Thyroid gland (tissue), 4 donors: ENCODE measurements around the gene PIP5K1A. TPM values are rescaled to one million over a fixed set of nuclear protein-coding genes. Genes with fewer than 3 reads are reported as not detected.
"Not testable (repeated sequence)": the region's sequence is repeated elsewhere in the genome, so short reads cannot be mapped to it uniquely, and the experiment has no call there.

Source experiments
- DNase-seq, 2 donors: peaks; one replicate each; pipeline ENCODE4 v3.0.0-alpha.2; 2019
- H3K27ac ChIP-seq, 3 donors: fragments of 200-600 bp; sonication (generic); 1 replicate in 2 of 3; 2 replicates in 1 of 3; pipeline ENCODE4 v1.5.1; 2016 to 2019; ENCODE audit warnings: mild to moderate bottlenecking in 1 of 3, moderate library complexity in 1 of 3
- H3K27me3 ChIP-seq: fragments of 200-600 bp; sonication (generic); one replicate; pipeline ENCODE4 v1.5.1; 2019
- H3K36me3 ChIP-seq, 2 donors: fragments of 200-600 bp; sonication (generic); one replicate each; pipeline ENCODE4 v1.5.1; 2016 to 2019
- H3K4me1 ChIP-seq, 2 donors: fragments of 200-600 bp; sonication (generic); one replicate each; pipeline ENCODE4 v1.5.1; 2017 to 2019
- H3K4me3 ChIP-seq, 3 donors: fragments of 200-600 bp; sonication (generic); replicated peaks in 1 of 3; 1 replicate in 2 of 3; 2 replicates in 1 of 3; pipeline ENCODE4 v1.5.1; 2016; ENCODE audit warnings: mild to moderate bottlenecking in 1 of 3
- H3K9me3 ChIP-seq: fragments of 200-600 bp; sonication (generic); one replicate; pipeline ENCODE4 v1.5.1; 2017
- CTCF ChIP-seq, 6 experiments: fragments of 200-600 bp in 3 of 6; fragments of 450-650 bp in 3 of 6; sonication (generic) in 3 of 6; IDR thresholded peaks; one replicate each; pipeline ENCODE4 v1.5.1; 2016 to 2019; ENCODE audit warnings: antibody characterized with exemption in 6 of 6, mild to moderate bottlenecking in 2 of 6, inconsistent platforms in 1 of 6, moderate library complexity in 1 of 6
- POLR2A ChIP-seq, 2 donors: fragments of 450-650 bp; IDR thresholded peaks; one replicate each; pipeline ENCODE4 v1.6.1; 2017; ENCODE audit warnings: antibody characterized with exemption in 2 of 2, mild to moderate bottlenecking in 2 of 2, moderate library complexity in 1 of 2
- WGBS, 2 donors: methylation state at CpG; one replicate each; pipeline ENCODE4 v1.1.5; 2017; 5-methylcytosine and 5-hydroxymethylcytosine counted together
- intact Hi-C: fragments of 100-400 bp; cut with DNase I; formaldehyde crosslinking; loops from one replicate; pipeline ENCODE4 v1.15.1; 2023
- total RNA-seq, 4 donors: library from RNA; depleted of rRNA; stranded (reverse); fragments of >200 nt; gene quantifications; one replicate each; pipeline ENCODE4 v1.2.3, GENCODE V29; 2016

PIP5K1A gene
- total RNA-seq, 4 donors from 2014 or later: 53.4 to 74.5 (median 57.8) TPM

- Histone ChIP-seq H3K27ac (peak overlapping the region; percentile 15 to 71 (median 41)), H3K27me3 (no peaks in the 10 kb centered on the region), H3K9me3 (no peaks in the 10 kb centered on the region), H3K4me3 (no peak overlapping the region), H3K36me3 (no peaks in the 10 kb centered on the region), H3K4me1 (peaks cover 17 to 25% of the 10 kb centered on the region in 2 donors)
- WGBS, 2 donors: 19 to 27% methylated on average over 14 of the region's 14 CpGs
- DNase-seq: peak; percentile 71 to 74
- intact Hi-C loops: loop anchor here (5.0 kb wide), 1 partner anchor 56 kb away; the partner anchor contains the start of gene PSMD4
- TF ChIP-seq POLR2A (IDR thresholded peaks at IDR 0.05) (no peak), CTCF (IDR thresholded peaks at IDR 0.05) (peak in 5 of 6 experiments; percentile 35 to 84 (median 56))
These were observed 2.0 kb upstream of the PIP5K1A start for GRCh38 chr1:151196292-151196800.

- intact Hi-C loops: loop anchor here (5.0 kb wide), 1 partner anchor 54 kb away; the partner anchor contains the start of gene PSMD4
- TF ChIP-seq POLR2A (IDR thresholded peaks at IDR 0.05): no peak
- no peak for TF ChIP-seq CTCF (IDR thresholded peaks at IDR 0.05)
- Histone ChIP-seq H3K9me3 (no peaks in the 10 kb centered on the region), H3K36me3 (peaks cover 0 to 6% of the 10 kb centered on the region in 2 donors), H3K27me3 (no peaks in the 10 kb centered on the region), H3K27ac (peak overlapping the region; percentile 20 to 93 (median 92)), H3K4me1 (peaks cover 17 to 33% of the 10 kb centered on the region in 2 donors), H3K4me3 (peak overlapping the region in 1 of 3 donors; percentile 89)
- 15 to 20% methylated on average over 10 of the region's 10 CpGs for WGBS, 2 donors
- no peak for DNase-seq
These were observed 494 bp upstream of the PIP5K1A start for GRCh38 chr1:151197863-151198253.

- WGBS, 2 donors: 19% methylated on average over 11 of the region's 11 CpGs
- intact Hi-C loops: loop anchor here (5.0 kb wide), 2 partner anchors 52 to 152 kb away; partner anchors contain the start of gene PSMD4
- no peak for TF ChIP-seq POLR2A (IDR thresholded peaks at IDR 0.05)
- TF ChIP-seq CTCF (IDR thresholded peaks at IDR 0.05): no peak
- peaks cover 21 to 30% of the 10 kb centered on the region in 2 donors for H3K4me1 ChIP-seq
- H3K27ac ChIP-seq: peak overlapping the region in 2 of 3 donors; percentile 92 to 93
- DNase-seq: no peak
- H3K36me3 ChIP-seq: peaks cover 0 to 10% of the 10 kb centered on the region in 2 donors
- H3K9me3 ChIP-seq: no peaks in the 10 kb centered on the region
- no peaks in the 10 kb centered on the region for H3K27me3 ChIP-seq
- peak overlapping the region; percentile 12 to 89 (median 79) for H3K4me3 ChIP-seq
These were observed 1.7 kb downstream of the PIP5K1A start for GRCh38 chr1:151199873-151200581.

- WGBS, 2 donors: 93 to 96% methylated on average over 12 of the region's 12 CpGs
These were observed 7.1 kb downstream of the PIP5K1A start for GRCh38 chr1:151205381-151205965.

GRCh38 chr1:151210830-151211229, 12.5 kb downstream of the PIP5K1A start:
- no peak overlapping the region for H3K27ac ChIP-seq
- no peak overlapping the region for H3K4me3 ChIP-seq
- intact Hi-C loops: no loop called here
- 82% methylated on average over 1 of the region's 1 CpG for WGBS, 2 donors
- peaks cover 9 to 12% of the 10 kb centered on the region in 2 donors for H3K4me1 ChIP-seq
- no peaks in the 10 kb centered on the region for H3K9me3 ChIP-seq
- H3K36me3 ChIP-seq: peaks cover 8 to 9% of the 10 kb centered on the region in 2 donors
- TF ChIP-seq POLR2A (IDR thresholded peaks at IDR 0.05) (no peak), CTCF (IDR thresholded peaks at IDR 0.05) (no peak)
- DNase-seq: no peak
- no peaks in the 10 kb centered on the region for H3K27me3 ChIP-seq

More at GRCh38 chr1:151205381-151205965, 7.1 kb downstream of the PIP5K1A start:
- H3K9me3 ChIP-seq, intact Hi-C loops, DNase-seq, H3K27me3 ChIP-seq, H3K4me3 ChIP-seq: not testable (repeated sequence)
- peak overlapping the region in 1 of 3 donors; percentile 64 for H3K27ac ChIP-seq
- peaks cover 21 to 29% of the 10 kb centered on the region in 2 donors for H3K4me1 ChIP-seq
- peaks cover 8 to 14% of the 10 kb centered on the region in 2 donors for H3K36me3 ChIP-seq
